SU-DHL-6 (cell line): ENCODE results near the gene MCOLN1.
A peak's percentile ranks its signal among the peaks of the same experiment; 100 is the strongest.

ENCODE experiments used
- H2AFZ ChIP-seq: fragments of 200-600 bp; sonication (generic); 2 replicates; pipeline ENCODE4 v1.6.1; 2014; ENCODE audit warnings: low read depth, mild to moderate bottlenecking, moderate library complexity, mixed read lengths, antibody characterized with exemption, low read length; ENCODE audit not compliant: severe bottlenecking
- H3F3A ChIP-seq: fragments of 200-600 bp; shearing (Covaris generic); 2 replicates; pipeline ENCODE4 v1.6.0; 2016; ENCODE audit warnings: antibody characterized with exemption, mild to moderate bottlenecking; ENCODE audit not compliant: insufficient read depth
- H3K27ac ChIP-seq: fragments of 200-600 bp; sonication (generic); 2 replicates; pipeline ENCODE4 v1.5.1; 2016; ENCODE audit warnings: low read depth, mild to moderate bottlenecking, low read length, moderate library complexity, mixed read lengths
- H3K27me3 ChIP-seq: fragments of 200-600 bp; sonication (generic), shearing (Covaris generic); 2 replicates; pipeline ENCODE4 v1.6.0; 2014; ENCODE audit warnings: mild to moderate bottlenecking, low read length
- H3K36me3 ChIP-seq: fragments of 200-600 bp; sonication (generic); 2 replicates; pipeline ENCODE4 v1.6.1; 2014; ENCODE audit warnings: mild to moderate bottlenecking, low read length, mixed read lengths
- H3K4me2 ChIP-seq: fragments of 300-600, 200-600 bp; shearing (Covaris generic), sonication (generic); 2 replicates; pipeline ENCODE4 v1.6.0; 2014; ENCODE audit warnings: low read length, low read depth, mild to moderate bottlenecking; ENCODE audit not compliant: poor library complexity, severe bottlenecking
- H3K4me3 ChIP-seq: fragments of 200-600 bp; sonication (generic); 2 replicates; pipeline ENCODE4 v1.5.1; 2014; ENCODE audit warnings: antibody characterized with exemption, low read length, mild to moderate bottlenecking, mixed read lengths; ENCODE audit not compliant: insufficient read depth, poor library complexity, severe bottlenecking
- H3K79me2 ChIP-seq: fragments of 200-600 bp; sonication (generic); 2 replicates; pipeline ENCODE4 v1.6.1; 2014; ENCODE audit warnings: mild to moderate bottlenecking, low read length, moderate library complexity; ENCODE audit not compliant: insufficient read depth
- H3K9ac ChIP-seq: fragments of 200-600 bp; sonication (generic); 2 replicates; pipeline ENCODE4 v1.7.0; 2014; ENCODE audit warnings: mild to moderate bottlenecking, low read length
- H3K9me2 ChIP-seq: fragments of 200-600 bp; sonication (generic); replicated peaks from 2 replicates; pipeline ENCODE4 v1.6.1; 2014; ENCODE audit warnings: low read length; ENCODE audit not compliant: insufficient read depth
- H3K9me3 ChIP-seq: fragments of 200-600 bp; sonication (generic); 2 replicates; pipeline ENCODE4 v1.6.1; 2014; ENCODE audit warnings: low read length, mixed read lengths; ENCODE audit not compliant: insufficient read depth
- H4K20me1 ChIP-seq: fragments of 200-600 bp; sonication (generic); 2 replicates; pipeline ENCODE4 v1.6.1; 2014; ENCODE audit warnings: low read depth, mild to moderate bottlenecking, antibody characterized with exemption, low read length, moderate library complexity, mixed read lengths
- CTCF ChIP-seq: fragments of 200-600 bp; sonication (generic); IDR thresholded peaks from one replicate; pipeline ENCODE4 v1.5.1; 2017; ENCODE audit warnings: antibody characterized with exemption, mild to moderate bottlenecking, low read length, moderate library complexity; ENCODE audit not compliant: insufficient read depth, poor library complexity, severe bottlenecking
- EZH2phosphoT487 ChIP-seq: fragments of 200-600 bp; sonication (generic), shearing (Covaris generic); conservative IDR thresholded peaks from 2 replicates; pipeline ENCODE4 v1.6.1; 2018; ENCODE audit warnings: mild to moderate bottlenecking, antibody characterized with exemption, low read length, moderate library complexity, mixed read lengths

MCOLN1 gene

GRCh38 chr19:7513809-7514642 is 8.4 kb upstream of the MCOLN1 start:
- no peak overlapping the region for H3K4me3 ChIP-seq
- H3K9ac ChIP-seq: no peak overlapping the region
- no peaks in the 10 kb centered on the region for H3K27me3 ChIP-seq
- no peaks in the 10 kb centered on the region for H3K79me2 ChIP-seq
- no peak overlapping the region for H3K4me2 ChIP-seq
- H3K27ac ChIP-seq: no peak overlapping the region
- no peak overlapping the region for H2AFZ ChIP-seq
- no peaks in the 10 kb centered on the region for H3K9me2 ChIP-seq
- TF ChIP-seq CTCF: no peak
- TF ChIP-seq EZH2phosphoT487: no peak
- H3F3A ChIP-seq: no peaks in the 10 kb centered on the region
- no peaks in the 10 kb centered on the region for H4K20me1 ChIP-seq
- no peaks in the 10 kb centered on the region for H3K36me3 ChIP-seq
- H3K9me3 ChIP-seq: no peaks in the 10 kb centered on the region

GRCh38 chr19:7515110-7515644 is 7.2 kb upstream of the MCOLN1 start:
- Histone ChIP-seq H3F3A (no peaks in the 10 kb centered on the region), H3K27ac (no peak overlapping the region)

GRCh38 chr19:7515645-7516151 is 6.7 kb upstream of the MCOLN1 start, which contains the start of gene ZNF358:
TSS of gene ZNF358 (plus strand) at chr19:7516103. CDS start at chr19:7519243, 3,140 bp downstream.
- Histone ChIP-seq H4K20me1 (no peaks in the 10 kb centered on the region), H3K4me3 (no peak within 1 kb of the TSS), H3K4me2 (peak within 1 kb of the TSS; percentile 31), H3F3A (no peaks in the 10 kb centered on the region), H3K9me2 (no peaks in the 10 kb centered on the region), H3K27ac (no peak within 1 kb of the TSS), H3K9me3 (no peaks in the 10 kb centered on the region), H3K9ac (no peak within 1 kb of the TSS), H3K27me3 (no peaks in the 10 kb centered on the region), H3K79me2 (no peaks in the 10 kb centered on the region), H3K36me3 (no peaks in the 10 kb centered on the region), H2AFZ (peak within 1 kb of the TSS; percentile 28)
- TF ChIP-seq CTCF: no peak
- TF ChIP-seq EZH2phosphoT487: no peak

More at GRCh38 chr19:7515110-7515644, 7.2 kb upstream of the MCOLN1 start:
- Histone ChIP-seq H3K4me3 (no peak overlapping the region), H3K4me2 (no peak overlapping the region), H3K27me3 (no peaks in the 10 kb centered on the region), H4K20me1 (no peaks in the 10 kb centered on the region), H3K9me3 (no peaks in the 10 kb centered on the region), H3K79me2 (no peaks in the 10 kb centered on the region), H3K36me3 (no peaks in the 10 kb centered on the region), H3K9me2 (no peaks in the 10 kb centered on the region), H3K9ac (no peak overlapping the region), H2AFZ (peak overlapping the region; percentile 28)
- TF ChIP-seq EZH2phosphoT487: no peak
- no peak for TF ChIP-seq CTCF
